K562 (cell line): ENCODE measurements around the gene MAP3K4. TPM values are rescaled to one million over a fixed set of nuclear protein-coding genes. Genes with fewer than 3 reads are reported as not detected.

Experiments used
- BCOR ChIP-seq: fragments of 450-650 bp; IDR thresholded peaks from 2 replicates; pipeline ENCODE4 v1.6.1; 2016
- CEBPZ ChIP-seq: fragments of 150-350 bp; IDR thresholded peaks from 2 replicates; pipeline ENCODE4 v1.6.1; 2014; ENCODE audit warnings: low read depth, mild to moderate bottlenecking, low read length, borderline replicate concordance
- COPS2 ChIP-seq: fragments of 450-650 bp; conservative IDR thresholded peaks from 2 replicates; pipeline ENCODE4 v1.6.1; 2016; ENCODE audit warnings: mild to moderate bottlenecking, moderate library complexity
- E2F6 ChIP-seq, 2 experiments: IDR thresholded peaks; 2 replicates each; pipeline ENCODE4 v1.6.1; 2011; ENCODE audit warnings: borderline replicate concordance in 1 of 2, control low read depth in 1 of 2, low read depth in 1 of 2, low read length in 1 of 2, mild to moderate bottlenecking in 1 of 2, mixed read lengths in 1 of 2, moderate library complexity in 1 of 2; ENCODE audit not compliant: insufficient read depth in 1 of 2, insufficient read length in 1 of 2, poor library complexity in 1 of 2, severe bottlenecking in 1 of 2; ENCODE audit errors: extremely low read depth in 1 of 2
- ELF1 ChIP-seq: fragments of 200-800 bp; sonication (Bioruptor generic); IDR thresholded peaks from 2 replicates; pipeline ENCODE4 v1.6.1; 2016; ENCODE audit warnings: missing genetic modification characterization, missing compliant biosample characterization
- EP300 ChIP-seq: IDR thresholded peaks from 2 replicates; pipeline ENCODE4 v1.6.1; 2012; ENCODE audit warnings: low read length, improper control_type of control experiment
- HINFP ChIP-seq: fragments of 450-650 bp; conservative IDR thresholded peaks from 2 replicates; pipeline ENCODE4 v1.6.1; 2016; ENCODE audit warnings: missing genetic modification characterization, low read depth, mild to moderate bottlenecking, control low read depth, missing compliant biosample characterization
- MNT ChIP-seq, 2 experiments: fragments of 450-650 bp; conservative IDR thresholded peaks; 2 replicates each; pipeline ENCODE4 v1.6.1; 2017; ENCODE audit warnings: mild to moderate bottlenecking in 2 of 2, moderate library complexity in 2 of 2
- NR2C1 ChIP-seq, 2 experiments: fragments of 450-650 bp; IDR thresholded peaks; 2 replicates each; pipeline ENCODE4 v1.6.1; 2017; ENCODE audit warnings: mild to moderate bottlenecking in 2 of 2, antibody characterized with exemption in 1 of 2, inconsistent platforms in 1 of 2, missing compliant biosample characterization in 1 of 2, missing genetic modification characterization in 1 of 2
- PHTF2 ChIP-seq: fragments of 250-450 bp; sonication (Bioruptor Pico); IDR thresholded peaks from 2 replicates; pipeline ENCODE4 v1.5.0; 2021; ENCODE audit warnings: mild to moderate bottlenecking
- SNRNP70 ChIP-seq: fragments of 200-400 bp; formaldehyde crosslinking; optimal IDR thresholded peaks from 2 replicates; pipeline ENCODE3; 2017; ENCODE audit warnings: low read depth, low read length
- SPI1 ChIP-seq: IDR thresholded peaks from 2 replicates; pipeline ENCODE4 v1.6.1; 2011; ENCODE audit warnings: low read depth, low read length, control low read depth, borderline replicate concordance
- SRSF7 ChIP-seq: fragments of 200-400 bp; formaldehyde crosslinking; optimal IDR thresholded peaks from 2 replicates; pipeline ENCODE3; 2017; ENCODE audit warnings: mild to moderate bottlenecking, low read depth, low read length
- TEAD1 ChIP-seq, 2 experiments: fragments of 450-650 bp in 1 of 2; sonication (generic) in 1 of 2; formaldehyde crosslinking; IDR thresholded peaks; 2 replicates each; pipeline versions ENCODE4 v1.4.0 to v1.8.0; 2020 to 2022; ENCODE audit warnings: mild to moderate bottlenecking in 2 of 2, missing genetic modification reagents in 1 of 2
- TGIF2 ChIP-seq: sonication (generic); formaldehyde crosslinking; IDR thresholded peaks from 2 replicates; pipeline ENCODE4 v1.8.1; 2022; ENCODE audit warnings: mild to moderate bottlenecking, missing genetic modification reagents, moderate library complexity
- XRCC4 ChIP-seq: IDR thresholded peaks from one replicate; pipeline ENCODE4 v1.6.1; 2011; ENCODE audit not compliant: insufficient read depth, insufficient read length; ENCODE audit errors: extremely low read depth
- ZNF146 ChIP-seq: IDR thresholded peaks from one replicate; pipeline ENCODE4 v1.6.1; 2018; ENCODE audit warnings: missing compliant biosample characterization; ENCODE audit not compliant: unreplicated experiment
- ZNF175 ChIP-seq: fragments of 200-800 bp; sonication (Bioruptor generic); IDR thresholded peaks from 2 replicates; pipeline ENCODE4 v1.6.1; 2016; ENCODE audit warnings: low read depth, mild to moderate bottlenecking, missing genetic modification characterization, missing compliant biosample characterization
- polyA plus RNA-seq, 8 experiments: library from polyadenylated mRNA; depleted of rRNA in 4 of 8; stranded (reverse) in 5 of 8; unstranded in 3 of 8; fragments of >200 nt; fragmentation: Nextera tagmentation in 2 of 8; fragmentation: Illumina TruSeq in 1 of 8; extraction: Ambion mirVana in 2 of 8; extraction: Trizol in 1 of 8; gene quantifications; 2 replicates each; pipeline versions ENCODE4 v1.2.1 to v1.2.3, GENCODE V29; 2011 to 2014; ENCODE audit warnings: inconsistent platforms in 1 of 8, missing spikeins in 1 of 8
- total RNA-seq, 7 experiments: library from RNA; depleted of rRNA in 6 of 7; stranded (reverse); fragments of >200 nt in 6 of 7; fragmentation: Illumina TruSeq in 2 of 7; extraction: Trizol in 2 of 7; gene quantifications; 2 replicates each; pipeline versions ENCODE4 v1.2.1 to v1.2.3, GENCODE V29; 2011 to 2021; ENCODE audit warnings: low replicate concordance in 1 of 7

The MAP3K4 gene
- total and polyA plus RNA-seq, 9 of the 15 experiments (the other 6 are each of a cell fraction or from before 2014, with no cell fraction given) = 21.0 to 77.2 (median 48.9) TPM

GRCh38 chr6:160973311-160974250 is 18.0 kb upstream of the MAP3K4 start (continued):
- TF ChIP-seq SPI1 = peak; percentile 83; the same call in 1 of the 2 replicates
- TF ChIP-seq TEAD1 (CRISPR knock-in tag; IDR thresholded peaks at IDR 0.05) = peak in 1 of 2 experiments; percentile 28; a peak in 1 of 4 replicates
- no peak for TF ChIP-seq SNRNP70
- no peak for TF ChIP-seq HINFP
- TF ChIP-seq NR2C1 (IDR thresholded peaks at IDR 0.05) = 0 out of 2 replicates have a peak, but pooled peaks have one; percentile 49
- TF ChIP-seq NR2C1 (tag; IDR thresholded peaks at IDR 0.05) = no peak
- TF ChIP-seq ZNF175 (CRISPR knock-in tag) = no peak
- no peak for TF ChIP-seq CEBPZ
- no peak for TF ChIP-seq COPS2
- TF ChIP-seq PHTF2 (CRISPR knock-in tag) = no peak
- TF ChIP-seq E2F6 (IDR thresholded peaks at IDR 0.05; ENCODE audit: borderline replicate concordance in 1 of 2, extremely low read depth in 1 of 2, insufficient read depth in 1 of 2, insufficient read length in 1 of 2, low read depth in 1 of 2, low read length in 1 of 2, poor library complexity in 1 of 2, severe bottlenecking in 1 of 2) = peak in 1 of 2 experiments; percentile 27
- no peak for TF ChIP-seq TGIF2 (CRISPR knock-in tag)
- no peak for TF ChIP-seq ZNF146 (CRISPR knock-in tag)
- TF ChIP-seq XRCC4 = no peak
- peak; percentile 25; the same call in 1 of the 2 replicates for TF ChIP-seq BCOR
- no peak for TF ChIP-seq SRSF7
- TF ChIP-seq EP300 = peak; percentile 55; the same call in 1 of the 2 replicates
- TF ChIP-seq MNT (conservative IDR thresholded peaks at IDR 0.05) = no peak; a peak in 1 of 4 replicates
- no peak for TF ChIP-seq ELF1 (tag)
